Iris pigment epithelial cell (primary cell): Measurements from ENCODE around the gene SPOCK1.

Source experiments
- DNase-seq: peaks from one replicate; pipeline ENCODE4 v3.0.0-alpha.2; 2011; ENCODE audit warnings: low read depth

Gene SPOCK1

GRCh38 chr5:137328991-137329390 lies 170.1 kb downstream of the SPOCK1 start:
- DNase-seq: no peak

GRCh38 chr5:137328463-137328862 lies 170.7 kb downstream of the SPOCK1 start:
- no peak for DNase-seq

- DNase-seq: no peak
These were observed 173.4 kb downstream of the SPOCK1 start for GRCh38 chr5:137325721-137326120.

- DNase-seq: peak; percentile 47
These were observed 178.8 kb downstream of the SPOCK1 start for GRCh38 chr5:137320056-137321045.

GRCh38 chr5:137318027-137318426 lies 181.1 kb downstream of the SPOCK1 start:
- no peak for DNase-seq

GRCh38 chr5:137316346-137316736 lies 182.8 kb downstream of the SPOCK1 start:
- DNase-seq: peak; percentile 31

- DNase-seq: no peak
These were observed 183.4 kb downstream of the SPOCK1 start for GRCh38 chr5:137315534-137316345.

- no peak for DNase-seq
These were observed 184.0 kb downstream of the SPOCK1 start for GRCh38 chr5:137315109-137315508.

GRCh38 chr5:137313526-137314175 lies 185.5 kb downstream of the SPOCK1 start:
- no peak for DNase-seq

- no peak for DNase-seq
These were observed 187.1 kb downstream of the SPOCK1 start for GRCh38 chr5:137312011-137312410.

GRCh38 chr5:137310051-137310730 lies 188.9 kb downstream of the SPOCK1 start:
- DNase-seq: peak; percentile 94

- DNase-seq: no peak
These were observed 189.8 kb downstream of the SPOCK1 start for GRCh38 chr5:137309290-137309689.

GRCh38 chr5:137308311-137308710 lies 190.8 kb downstream of the SPOCK1 start:
- DNase-seq: no peak

- no peak for DNase-seq
These were observed 192.2 kb downstream of the SPOCK1 start for GRCh38 chr5:137306903-137307302.

GRCh38 chr5:137305971-137306602 lies 193.0 kb downstream of the SPOCK1 start:
- DNase-seq: no peak

GRCh38 chr5:137304226-137304874 lies 194.8 kb downstream of the SPOCK1 start:
- no peak for DNase-seq

GRCh38 chr5:137303509-137303908 lies 195.6 kb downstream of the SPOCK1 start:
- DNase-seq: no peak

- peak; percentile 52 for DNase-seq
These were observed 198.5 kb downstream of the SPOCK1 start for GRCh38 chr5:137300411-137301240.

GRCh38 chr5:137296213-137296781 lies 202.8 kb downstream of the SPOCK1 start:
- DNase-seq: peak; percentile 42
